NCI-H82 treated with DMSO at 0.1 percent for 48 hours (cell line): Measurements from ENCODE around the gene CUX1.

Source experiments
- DNase-seq: peaks from one replicate; lab custom pipeline; 2025; ENCODE audit not compliant: unreplicated experiment; lab: John Stamatoyannopoulos, UW

The CUX1 gene

DNA sequence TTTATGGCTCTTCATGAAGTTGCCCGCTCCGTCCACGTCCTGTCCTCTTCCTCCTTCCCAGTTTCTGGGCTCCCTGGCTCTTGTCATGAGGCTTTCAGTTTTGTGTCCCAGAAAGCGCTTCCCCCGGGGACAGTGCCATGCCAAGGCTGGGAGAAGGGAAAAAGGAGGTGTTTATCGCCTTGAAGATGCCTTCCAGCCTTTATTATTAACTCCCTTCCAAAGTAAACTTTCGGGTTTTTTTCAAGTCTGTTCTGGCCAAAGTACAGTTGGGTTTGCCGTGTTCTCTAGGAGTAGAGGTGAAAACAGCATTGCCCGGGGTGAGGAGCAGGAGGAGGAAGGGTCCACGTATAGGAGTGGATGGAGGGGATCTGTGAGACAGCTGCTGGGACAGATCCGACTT lies 117.2 kb downstream of the CUX1 start:
- DNase-seq, result no peak

DNA sequence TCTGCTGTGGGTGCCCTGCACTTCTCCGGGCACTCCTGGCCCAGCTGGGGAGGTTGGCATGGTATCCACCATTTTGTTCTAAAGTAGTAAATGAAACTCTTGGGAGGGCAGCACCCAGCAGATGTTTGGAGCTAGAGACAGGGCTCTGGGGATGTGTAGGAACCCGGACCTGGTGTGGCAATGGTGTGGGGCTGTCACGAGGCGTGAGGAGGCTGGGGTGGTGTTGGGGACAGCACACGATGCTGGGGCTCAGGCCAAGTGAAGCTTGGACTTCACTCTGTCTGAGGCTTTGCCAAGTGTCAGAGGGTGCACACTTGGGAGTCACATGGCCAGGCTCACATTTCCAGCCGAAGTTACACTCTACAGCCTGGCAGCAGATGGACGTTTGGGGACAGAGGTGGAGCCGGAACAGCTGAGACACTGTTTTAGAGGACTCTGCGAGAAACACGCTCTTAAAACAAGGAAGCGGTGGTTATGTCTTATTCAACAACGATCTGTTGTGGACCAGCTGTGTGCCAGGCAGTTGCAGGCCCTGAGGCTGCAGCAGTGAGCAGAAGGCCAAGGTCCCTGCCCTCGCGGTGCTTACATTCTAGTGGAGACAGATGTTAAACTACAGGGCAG lies 118.2 kb downstream of the CUX1 start:
- DNase-seq, result no peak

DNA sequence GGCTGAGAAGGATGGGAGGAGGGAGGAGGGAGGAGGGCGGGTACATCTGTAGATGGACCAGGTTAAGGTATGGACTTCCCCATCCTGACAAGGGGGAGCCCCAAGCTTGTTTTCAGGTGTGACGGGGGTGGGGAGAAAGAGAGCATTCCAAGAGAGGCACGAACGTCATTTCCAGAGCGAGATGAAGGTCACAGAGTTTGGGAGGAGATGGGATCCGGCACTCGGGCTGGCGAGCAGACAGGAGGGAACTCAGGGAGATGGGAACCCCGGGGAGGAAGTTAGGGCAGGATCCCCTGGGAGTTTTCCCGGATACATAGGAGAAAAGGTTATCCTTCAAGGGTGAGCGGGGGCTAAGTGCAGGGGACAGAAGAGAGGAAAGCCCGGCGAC lies 118.8 kb downstream of the CUX1 start:
- no peak for DNase-seq

DNA sequence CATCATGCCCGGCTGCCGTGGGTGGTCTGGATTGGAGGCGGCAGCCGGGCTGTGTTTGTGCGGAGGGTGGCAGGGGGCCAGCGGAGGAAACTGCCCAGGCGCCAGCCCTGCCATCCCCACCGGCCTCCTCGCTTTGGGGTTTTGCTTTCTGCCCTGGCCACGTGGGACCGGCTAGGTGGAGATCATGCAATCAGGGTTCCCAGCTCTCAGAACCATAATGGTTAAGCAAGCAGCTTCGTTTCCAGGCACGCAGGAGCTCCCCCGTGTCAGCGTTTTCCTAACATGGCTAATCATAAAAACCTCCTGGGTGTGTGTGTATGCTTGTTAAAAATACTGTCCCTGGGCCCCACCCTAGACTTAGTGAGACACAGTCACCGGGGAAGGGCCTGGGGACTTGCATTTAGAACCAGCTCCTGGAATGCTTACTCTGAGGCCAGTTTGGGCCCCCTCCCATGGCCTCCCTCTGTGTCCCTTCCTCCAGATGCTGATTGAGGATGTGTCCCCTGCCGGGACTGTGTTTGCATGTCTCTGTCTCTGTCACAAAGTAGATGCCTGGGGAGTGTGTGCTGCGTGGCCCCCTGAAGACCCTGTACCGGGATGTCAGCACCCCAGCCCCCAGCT lies 119.3 kb downstream of the CUX1 start:
- DNase-seq, result no peak

DNA sequence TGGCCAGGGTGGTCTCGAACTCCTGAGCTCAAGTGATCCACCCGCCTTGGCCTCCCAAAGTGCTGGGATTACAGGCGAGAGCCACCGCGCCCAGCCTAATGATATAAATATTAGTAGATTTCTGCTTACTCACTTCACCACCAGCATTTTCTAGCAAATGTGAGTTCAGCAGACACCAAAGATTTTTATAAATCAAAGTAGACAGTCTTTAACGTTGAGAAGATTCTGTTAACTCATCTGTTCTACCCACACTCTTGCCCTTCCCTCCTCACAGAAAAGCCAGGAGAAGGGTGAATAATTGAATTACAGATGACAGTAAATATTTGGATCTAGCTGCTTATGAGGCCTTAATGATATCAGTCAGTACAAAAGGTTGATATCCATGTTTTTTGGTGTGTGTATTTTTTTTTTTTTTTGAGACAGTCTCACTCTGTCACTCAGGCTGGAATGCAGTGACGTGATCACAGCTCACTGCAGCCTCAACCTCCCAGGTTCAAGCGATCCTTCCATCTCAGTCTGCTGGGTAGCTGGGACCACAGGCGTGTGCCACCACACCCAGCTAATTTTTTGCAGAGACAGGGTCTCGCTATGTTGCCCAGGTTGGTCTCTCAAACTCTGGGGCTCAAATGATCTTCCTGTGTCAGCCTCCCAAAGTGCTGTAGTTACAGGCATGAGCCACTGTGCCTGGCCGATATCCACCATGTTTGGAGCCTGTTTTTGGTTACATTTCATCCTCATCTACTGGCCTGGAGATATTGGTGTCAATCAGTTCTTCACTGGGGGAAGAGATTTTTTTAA lies 120.5 kb downstream of the CUX1 start:
- no peak for DNase-seq

DNA sequence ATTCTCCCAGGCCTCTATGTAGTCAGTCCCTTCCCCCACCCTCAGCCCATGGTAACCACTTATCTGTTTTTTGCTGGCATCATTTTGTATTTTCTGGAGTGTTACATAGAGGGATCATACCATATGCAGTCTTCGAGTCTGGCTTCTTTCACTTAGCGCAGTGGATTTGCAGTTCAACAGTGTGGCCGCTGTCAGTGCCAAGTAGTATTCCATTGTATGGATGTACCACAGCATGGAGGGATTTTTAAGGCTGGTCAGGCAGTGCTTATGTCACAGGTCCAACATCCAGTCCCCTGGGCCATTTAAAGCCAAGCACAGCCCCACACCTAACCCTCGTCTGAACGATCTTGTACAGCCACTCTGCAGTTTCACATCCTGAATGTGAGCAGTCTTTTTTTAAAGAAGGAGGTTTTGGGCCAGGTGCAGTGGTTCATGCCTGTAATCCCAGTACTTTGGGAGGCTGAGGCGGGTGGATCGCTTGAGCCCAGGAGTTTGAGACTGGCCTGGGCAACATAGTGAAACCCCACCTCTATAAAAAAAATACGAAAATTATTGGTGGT lies 121.8 kb downstream of the CUX1 start:
- no peak for DNase-seq

DNA sequence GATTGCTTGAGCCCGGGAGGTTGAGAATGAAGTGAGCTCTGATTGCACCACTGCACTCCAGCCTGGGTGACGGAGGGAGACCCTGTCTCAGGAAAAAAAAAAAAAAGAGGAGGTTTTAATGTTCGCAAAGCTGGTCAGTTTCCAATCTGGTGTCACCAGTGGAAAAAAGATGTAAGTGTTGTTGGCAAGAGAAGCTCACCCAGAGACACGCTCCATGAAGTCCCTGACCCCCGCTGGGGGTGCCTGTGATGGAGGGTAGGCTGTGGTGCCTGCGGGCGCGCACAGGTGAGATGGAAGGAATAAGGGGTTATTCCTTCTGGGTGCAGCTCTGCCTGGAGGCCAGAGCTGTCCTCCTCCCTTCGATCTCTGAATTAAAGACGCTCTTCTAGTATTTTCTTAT lies 122.7 kb downstream of the CUX1 start:
- DNase-seq, result no peak

DNA sequence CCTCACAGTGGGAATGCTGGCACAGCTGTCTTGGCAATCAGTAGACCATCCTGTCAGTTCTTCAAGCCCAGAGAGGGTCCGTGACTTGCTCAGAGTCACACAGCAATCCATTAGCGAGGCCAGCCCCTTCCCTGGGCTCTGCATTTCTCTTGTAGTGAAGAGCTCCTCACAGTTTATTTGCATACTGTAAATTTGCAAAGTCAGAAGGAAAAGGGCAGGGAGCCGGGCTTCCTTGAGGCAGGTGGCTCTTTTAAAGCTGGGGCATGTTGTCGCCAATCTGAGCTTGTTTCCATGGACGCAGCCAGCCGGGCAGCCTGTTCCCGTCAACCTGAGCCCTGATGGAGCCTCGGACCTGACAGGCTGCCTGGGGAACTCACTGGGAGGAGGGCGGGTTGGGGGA lies 123.4 kb downstream of the CUX1 start:
- DNase-seq, result no peak

DNA sequence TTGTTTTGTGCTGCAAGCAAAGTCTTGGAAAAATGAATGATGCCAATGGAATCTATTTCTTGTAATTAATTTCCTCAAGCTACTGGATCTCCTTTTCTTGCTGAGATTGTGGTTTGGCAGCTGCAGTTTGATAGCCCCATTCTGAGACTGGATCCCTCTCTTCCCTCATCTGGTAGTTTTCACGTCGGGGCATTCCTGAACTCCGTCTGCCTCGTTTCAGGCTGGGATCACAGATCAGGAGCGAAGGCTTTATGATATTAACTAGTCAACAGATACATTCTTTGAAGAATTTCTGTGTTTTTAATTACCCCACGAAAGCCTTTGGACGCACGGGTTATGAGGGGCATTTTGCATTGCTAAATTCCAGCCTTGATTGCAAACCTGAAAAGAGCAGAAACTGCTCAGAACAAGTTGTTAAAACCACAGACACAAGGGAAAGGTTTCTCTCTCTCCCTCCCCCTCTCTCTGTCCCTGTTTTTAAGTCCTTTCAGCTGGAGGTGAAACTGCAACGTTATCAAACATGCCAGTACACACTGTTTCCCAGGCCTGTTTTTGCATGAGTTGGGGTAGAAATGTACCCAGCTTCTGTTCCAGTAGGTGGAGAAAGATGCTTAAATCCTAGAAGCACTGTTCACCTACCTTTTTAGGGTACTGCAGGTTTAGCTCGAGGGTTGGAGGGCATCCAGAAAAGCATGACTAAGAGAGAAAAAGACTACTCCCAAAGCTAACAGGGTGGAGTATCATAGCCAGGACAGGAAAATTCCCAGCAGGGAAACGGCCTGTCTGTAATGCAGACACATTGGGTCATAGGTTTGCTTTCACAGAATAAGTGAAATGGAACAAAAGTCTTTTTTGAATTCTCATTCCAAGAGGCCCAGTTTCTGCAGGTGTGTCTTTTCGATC lies 124.3 kb downstream of the CUX1 start:
- DNase-seq, result no peak

DNA sequence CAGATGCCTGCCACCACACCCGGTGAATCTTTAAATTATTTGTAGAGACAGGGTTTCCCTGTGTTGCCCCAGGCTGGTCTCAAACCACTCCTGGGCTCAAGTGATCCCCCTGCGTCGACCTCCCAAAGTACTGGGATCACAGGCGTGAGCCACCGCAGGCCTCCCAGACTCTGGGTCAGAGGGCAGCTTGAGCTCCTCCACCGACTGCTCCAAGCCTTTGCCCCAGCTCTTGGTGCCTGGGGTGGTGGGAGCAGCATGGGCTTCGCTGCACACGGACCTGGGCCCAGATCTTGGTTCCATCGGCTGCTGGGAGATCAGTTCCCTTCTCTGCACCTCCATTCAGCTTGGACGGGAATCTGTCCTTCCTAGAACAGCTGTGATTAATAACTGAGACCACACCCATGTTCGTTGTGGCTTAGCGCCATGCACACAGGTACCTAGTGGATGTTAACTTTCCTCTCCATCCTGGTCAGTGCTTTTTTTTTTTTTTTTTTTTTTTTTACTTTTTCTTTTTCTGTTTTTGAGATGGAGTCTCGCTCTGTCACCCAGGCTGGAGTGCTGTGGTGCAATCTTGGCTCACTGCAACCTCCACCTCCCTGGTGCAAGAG lies 125.3 kb downstream of the CUX1 start:
- no peak for DNase-seq

DNA sequence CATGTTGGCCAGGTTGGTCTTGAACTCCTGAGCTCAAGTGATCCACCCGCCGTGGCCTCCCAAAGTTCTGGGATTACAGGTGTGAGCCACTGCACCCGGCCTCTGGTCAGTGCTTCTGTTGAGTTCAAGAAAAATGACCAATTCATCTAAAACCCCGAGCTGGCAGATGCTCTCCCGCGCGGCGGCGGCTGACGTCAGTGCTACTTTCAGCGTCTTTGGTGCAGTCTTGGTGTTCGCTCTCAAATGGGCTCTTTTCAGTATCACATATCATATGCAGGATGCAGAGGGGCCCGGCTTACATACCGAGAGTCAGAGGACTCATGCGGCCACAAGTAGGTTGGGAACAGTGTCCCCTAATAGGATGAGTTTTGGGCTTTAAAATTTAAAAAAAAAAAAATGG lies 125.9 kb downstream of the CUX1 start:
- DNase-seq, result no peak

DNA sequence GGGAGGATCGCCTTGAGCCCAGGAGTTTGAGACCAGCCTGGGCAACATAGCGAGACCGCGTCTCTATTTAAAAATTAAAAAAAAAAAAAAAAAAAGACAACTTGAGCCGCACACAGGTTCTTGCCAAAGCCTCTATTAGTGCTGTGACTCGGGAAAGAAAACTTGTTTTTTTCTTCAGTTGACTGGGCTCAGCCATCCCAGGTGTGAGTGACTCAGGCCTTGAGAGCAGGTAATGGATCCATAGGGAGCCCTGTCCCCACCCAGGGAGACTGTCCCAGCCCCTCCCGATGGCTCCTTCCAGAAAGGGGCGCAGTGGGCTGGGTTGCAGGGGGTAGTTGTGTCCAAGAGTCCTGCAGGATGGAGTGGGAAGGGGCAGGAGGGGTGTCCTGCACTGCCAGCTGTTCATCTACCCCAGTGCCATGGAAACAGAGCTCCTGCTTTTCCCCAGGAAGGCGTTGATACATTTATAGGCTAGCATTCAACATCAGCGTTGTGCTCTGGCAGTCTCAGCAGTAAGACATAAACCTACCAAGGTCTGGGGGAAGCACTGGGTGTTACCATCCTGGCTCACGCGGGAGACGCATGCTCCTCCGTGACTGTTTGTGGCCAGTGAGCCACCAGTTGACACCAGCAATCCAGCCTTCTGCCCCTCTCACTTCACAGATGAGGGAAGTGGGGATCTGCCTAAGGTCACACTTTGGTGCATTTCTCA lies 126.6 kb downstream of the CUX1 start:
- DNase-seq, result no peak

DNA sequence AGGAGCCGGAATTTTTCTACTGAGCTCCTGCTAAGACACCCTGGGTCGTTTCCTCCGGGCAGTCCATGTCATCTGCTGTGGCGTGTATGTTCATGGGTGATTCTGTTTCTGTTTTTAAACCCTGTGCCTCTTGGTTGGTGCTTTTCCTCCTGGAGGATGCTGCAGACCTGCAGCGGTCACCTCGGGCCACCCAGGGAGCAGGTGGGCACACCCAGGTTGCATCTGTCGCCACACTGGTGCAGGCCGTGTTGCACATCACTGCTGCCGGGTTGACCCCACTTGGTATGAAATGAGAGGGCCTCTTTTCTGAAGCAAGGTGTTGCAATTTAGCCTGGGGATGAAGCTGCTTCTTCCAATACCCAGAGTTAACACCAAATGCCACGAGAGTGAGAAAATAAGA lies 127.2 kb downstream of the CUX1 start:
- DNase-seq, result no peak

DNA sequence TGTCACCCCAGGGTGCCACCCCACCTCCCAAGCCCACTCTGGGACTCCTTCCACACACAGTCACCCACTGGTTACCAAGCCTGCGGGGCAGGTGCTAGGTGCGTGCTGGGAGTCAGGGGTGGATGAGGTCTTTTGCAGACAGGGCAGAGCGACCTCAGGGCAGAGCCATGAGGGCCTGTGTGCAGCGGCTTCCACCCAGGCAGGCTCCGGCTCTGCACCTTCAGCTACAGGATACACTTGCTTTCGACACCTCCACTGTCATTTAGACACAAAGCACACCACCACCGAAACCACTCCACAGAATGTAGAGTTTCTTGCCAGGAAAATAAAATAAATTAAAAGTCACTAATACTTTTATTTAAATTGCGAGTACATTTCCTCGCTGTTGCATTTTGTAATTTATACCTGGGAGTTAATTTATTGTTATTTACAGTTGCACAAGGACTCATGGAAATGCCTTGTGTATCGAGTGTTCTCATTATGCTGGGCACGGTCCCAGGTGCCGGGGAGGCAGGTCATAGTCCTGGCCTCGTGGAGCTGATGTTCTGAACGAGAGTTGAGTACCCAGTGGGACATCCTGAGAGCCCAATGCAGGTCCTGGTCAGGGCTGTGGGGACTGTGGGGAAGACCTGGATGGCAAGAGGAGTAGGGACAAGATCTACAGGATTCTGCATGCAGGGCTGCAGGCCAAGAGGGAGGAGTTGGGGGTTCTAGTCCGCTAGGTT lies 127.8 kb downstream of the CUX1 start:
- DNase-seq, result no peak

DNA sequence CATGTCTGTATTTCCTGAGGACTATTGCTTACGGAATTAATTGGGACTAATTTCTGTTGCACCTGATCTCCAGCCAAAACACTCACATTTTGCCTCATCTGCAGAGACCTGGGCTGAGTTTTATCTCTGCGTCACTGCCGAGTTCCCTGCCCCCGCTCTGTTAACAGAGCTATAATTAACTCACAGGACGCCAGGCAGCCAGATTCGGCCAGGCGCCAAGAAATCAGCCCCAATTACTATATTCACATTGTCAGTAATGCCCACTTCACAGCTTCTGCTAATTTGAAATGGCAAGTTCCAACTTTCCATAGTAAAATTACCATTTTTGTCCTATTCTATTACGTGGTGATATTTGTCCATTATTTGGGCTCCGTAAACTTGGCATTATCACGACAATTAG lies 130.5 kb downstream of the CUX1 start:
- peak; percentile 20 for DNase-seq

DNA sequence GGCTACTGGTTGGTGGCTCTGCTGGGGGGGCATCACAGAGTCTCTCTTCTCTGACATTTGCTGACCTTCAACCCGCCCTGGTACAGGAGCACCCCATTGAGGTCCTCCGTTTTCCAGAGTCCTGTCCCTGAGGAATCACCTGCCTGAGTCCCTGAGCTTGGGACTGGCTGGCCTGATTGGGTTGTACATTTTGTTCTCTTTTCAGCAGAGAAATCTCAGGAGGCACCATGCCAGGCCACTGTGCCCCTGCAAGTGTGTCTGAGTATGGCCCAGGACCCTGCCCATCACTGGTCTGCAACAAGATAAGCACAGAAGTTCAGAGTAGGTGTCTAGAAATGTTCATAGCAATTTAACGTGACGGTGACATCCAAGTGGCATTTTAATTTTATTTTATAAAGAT lies 131.2 kb downstream of the CUX1 start:
- no peak for DNase-seq

DNA sequence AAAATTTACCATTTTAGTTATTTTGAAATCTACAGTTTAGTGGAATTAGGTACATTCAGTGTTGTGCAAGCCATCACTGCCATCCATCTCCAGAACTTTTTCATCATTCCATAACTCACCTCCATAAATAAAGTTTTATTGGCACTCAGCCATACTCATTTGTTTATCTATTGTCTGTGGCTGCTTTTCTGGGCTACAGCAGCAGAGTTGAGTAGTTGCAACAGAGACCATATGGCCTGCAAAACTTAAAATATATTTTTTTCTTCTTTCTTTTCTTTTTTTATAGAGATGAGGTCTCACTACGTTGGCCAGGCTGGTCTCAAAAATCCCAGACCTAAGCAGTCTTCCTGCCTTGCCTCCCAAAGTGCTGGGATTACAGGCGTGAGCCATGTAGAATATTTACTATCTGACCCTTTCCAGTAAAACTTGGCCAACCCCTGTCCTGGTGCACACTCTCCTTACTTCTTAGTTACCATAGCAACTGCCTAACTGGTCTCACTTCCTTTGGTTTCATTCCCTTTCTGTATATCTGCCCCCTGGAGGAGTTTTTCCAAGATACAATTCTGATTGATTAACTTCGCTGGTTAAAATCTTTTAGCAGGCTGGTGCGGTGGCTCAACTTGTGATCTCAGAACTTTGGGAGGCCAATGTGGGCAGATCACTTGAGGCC lies 133.2 kb downstream of the CUX1 start:
- no peak for DNase-seq

DNA sequence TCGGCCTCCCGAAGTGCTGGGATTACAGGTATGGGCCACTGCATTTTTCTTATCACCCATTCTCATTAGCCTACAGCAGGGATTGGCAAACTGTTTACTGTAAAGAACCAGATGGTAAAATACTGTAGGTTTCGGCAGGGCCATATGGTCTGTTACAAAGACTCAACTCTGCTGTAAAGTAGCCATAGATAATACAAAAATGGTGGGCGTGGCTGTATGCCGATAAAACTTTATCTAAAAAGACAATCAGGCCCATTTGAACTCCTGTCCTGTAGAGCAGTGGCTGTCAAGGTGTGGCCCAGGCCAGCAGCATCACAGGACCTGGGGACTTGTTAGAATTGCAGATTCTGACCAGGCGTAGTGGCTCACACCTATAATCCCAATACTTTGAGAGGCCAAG lies 134.3 kb downstream of the CUX1 start:
- DNase-seq, result no peak
